GM19395 (cell line): Measurements from ENCODE around the gene TNS3.
"Not testable (repeated sequence)": the region's sequence is repeated elsewhere in the genome, so short reads cannot be mapped to it uniquely, and the experiment has no call there.

Source experiments
- ATAC-seq: cut with Tn5 transposase; IDR thresholded peaks from one replicate; pipeline ENCODE4 v1.9.1; 2021; ENCODE audit warnings: mild to moderate bottlenecking, moderate library complexity; ENCODE audit not compliant: unreplicated experiment

Gene TNS3

GRCh38 chr7:47543056-47543455 lies 38.9 kb downstream of the TNS3 start:
- ATAC-seq: no peak

- no peak for ATAC-seq
Observed at GRCh38 chr7:47542051-47542450, 39.9 kb downstream of the TNS3 start.

GRCh38 chr7:47541485-47541884 lies 40.4 kb downstream of the TNS3 start:
- ATAC-seq: not testable (repeated sequence)

GRCh38 chr7:47540387-47541350 lies 41.2 kb downstream of the TNS3 start:
- no peak for ATAC-seq

GRCh38 chr7:47540053-47540386 lies 41.9 kb downstream of the TNS3 start:
- no peak for ATAC-seq

GRCh38 chr7:47539398-47540052 lies 42.4 kb downstream of the TNS3 start:
- ATAC-seq: no peak

- no peak for ATAC-seq
Observed at GRCh38 chr7:47538846-47539311, 43.0 kb downstream of the TNS3 start.

GRCh38 chr7:47537716-47538675 lies 43.9 kb downstream of the TNS3 start:
- no peak for ATAC-seq

GRCh38 chr7:47536661-47537611 lies 45.0 kb downstream of the TNS3 start:
- no peak for ATAC-seq

GRCh38 chr7:47535704-47536628 lies 45.9 kb downstream of the TNS3 start:
- no peak for ATAC-seq

GRCh38 chr7:47535035-47535703 lies 46.7 kb downstream of the TNS3 start:
- no peak for ATAC-seq

- no peak for ATAC-seq
Observed at GRCh38 chr7:47534322-47535034, 47.4 kb downstream of the TNS3 start.

GRCh38 chr7:47531584-47532492 lies 50.1 kb downstream of the TNS3 start:
- no peak for ATAC-seq

- ATAC-seq: no peak
Observed at GRCh38 chr7:47529826-47530555, 51.9 kb downstream of the TNS3 start.

- no peak for ATAC-seq
Observed at GRCh38 chr7:47529405-47529804, 52.5 kb downstream of the TNS3 start.

GRCh38 chr7:47528471-47528870 lies 53.4 kb downstream of the TNS3 start:
- ATAC-seq: no peak
